Tibial artery (tissue), 4 donors: ENCODE data around the gene PDLIM1.

Source experiments
- DNase-seq, 2 donors: peaks; one replicate each; pipeline ENCODE4 v3.0.0-alpha.2; 2019
- H3K27ac ChIP-seq, 2 donors: fragments of 200-600 bp; sonication (generic) in 1 of 2; 1 replicate in 1 of 2; 2 replicates in 1 of 2; pipeline ENCODE4 v1.5.1; 2018 to 2019; ENCODE audit warnings: mild to moderate bottlenecking in 1 of 2
- H3K27me3 ChIP-seq, 2 donors: fragments of 200-600 bp; sonication (generic) in 1 of 2; one replicate each; pipeline versions ENCODE4 v1.5.1 to v1.6.0; 2016 to 2019
- H3K36me3 ChIP-seq, 3 donors: fragments of 200-600 bp; sonication (generic) in 2 of 3; one replicate each; pipeline ENCODE4 v1.5.1; 2016 to 2019; ENCODE audit warnings: mild to moderate bottlenecking in 2 of 3
- H3K4me1 ChIP-seq, 4 donors: fragments of 200-600 bp; sonication (generic) in 2 of 4; 1 replicate in 3 of 4; 2 replicates in 1 of 4; pipeline ENCODE4 v1.5.1; 2016 to 2019
- H3K4me3 ChIP-seq, 2 donors: fragments of 200-600 bp; sonication (generic) in 1 of 2; 1 replicate in 1 of 2; 2 replicates in 1 of 2; pipeline ENCODE4 v1.5.1; 2018 to 2019; ENCODE audit warnings: mild to moderate bottlenecking in 2 of 2
- H3K9me3 ChIP-seq, 3 donors: fragments of 200-600 bp; sonication (generic) in 1 of 3; one replicate each; pipeline ENCODE4 v1.5.1; 2016 to 2019
- CTCF ChIP-seq, 2 experiments: fragments of 200-600 bp in 1 of 2; fragments of 450-650 bp in 1 of 2; IDR thresholded peaks; one replicate each; pipeline ENCODE4 v1.5.1; 2017 to 2019; ENCODE audit warnings: antibody characterized with exemption in 2 of 2, mild to moderate bottlenecking in 1 of 2, moderate library complexity in 1 of 2
- intact Hi-C: fragments of 100-400 bp; cut with DNase I; formaldehyde crosslinking; loops from one replicate; pipeline ENCODE4 v1.15.0; 2023; ENCODE audit warnings: low total_unique reads

The PDLIM1 gene

GRCh38 chr10:95254629-95255028 lies 36.2 kb downstream of the PDLIM1 start:
- peaks cover 0 to 28% (median 9%) of the 10 kb centered on the region in 4 donors for H3K4me1 ChIP-seq
- peak overlapping the region in 1 of 2 donors; percentile 35 for H3K27ac ChIP-seq
- DNase-seq, result no peak
- peaks cover 0 to 5% (median 0%) of the 10 kb centered on the region in 3 donors for H3K9me3 ChIP-seq
- H3K27me3 ChIP-seq, result no peaks in the 10 kb centered on the region
- no peak overlapping the region for H3K4me3 ChIP-seq
- TF ChIP-seq CTCF (IDR thresholded peaks at IDR 0.05), result no peak
- H3K36me3 ChIP-seq, result peaks cover 19 to 27% (median 21%) of the 10 kb centered on the region in 3 donors
- intact Hi-C loops, result no loop called here

- TF ChIP-seq CTCF (IDR thresholded peaks at IDR 0.05), result no peak
- DNase-seq, result no peak
- intact Hi-C loops, result loop anchor here (1.0 kb wide), 1 partner anchor 28 kb away; no protein-coding TSS in a partner anchor
- Histone ChIP-seq H3K4me1 (peaks cover 0 to 38% (median 18%) of the 10 kb centered on the region in 4 donors), H3K36me3 (peaks cover 10 to 19% (median 17%) of the 10 kb centered on the region in 3 donors), H3K27me3 (no peaks in the 10 kb centered on the region), H3K4me3 (no peak overlapping the region), H3K9me3 (peaks cover 0 to 5% (median 0%) of the 10 kb centered on the region in 3 donors), H3K27ac (no peak overlapping the region)
Observed at GRCh38 chr10:95253686-95254085, 37.1 kb downstream of the PDLIM1 start.

GRCh38 chr10:95253007-95253406 lies 37.8 kb downstream of the PDLIM1 start:
- Histone ChIP-seq H3K36me3 (peaks cover 5 to 20% (median 12%) of the 10 kb centered on the region in 3 donors), H3K27me3 (no peaks in the 10 kb centered on the region), H3K9me3 (peaks cover 0 to 5% (median 0%) of the 10 kb centered on the region in 3 donors), H3K4me1 (peaks cover 0 to 44% (median 23%) of the 10 kb centered on the region in 4 donors), H3K4me3 (no peak overlapping the region), H3K27ac (peak overlapping the region in 1 of 2 donors; percentile 7)
- no peak for TF ChIP-seq CTCF (IDR thresholded peaks at IDR 0.05)
- DNase-seq, result no peak
- intact Hi-C loops, result loop anchor here (1.0 kb wide), 1 partner anchor 28 kb away; no protein-coding TSS in a partner anchor

GRCh38 chr10:95250856-95251255 lies 39.9 kb downstream of the PDLIM1 start:
- Histone ChIP-seq H3K36me3 (peaks cover 2 to 13% (median 3%) of the 10 kb centered on the region in 3 donors), H3K4me1 (peaks cover 0 to 61% (median 38%) of the 10 kb centered on the region in 4 donors), H3K9me3 (no peaks in the 10 kb centered on the region), H3K27me3 (no peaks in the 10 kb centered on the region), H3K27ac (peak overlapping the region; percentile 38 to 70), H3K4me3 (no peak overlapping the region)
- TF ChIP-seq CTCF (IDR thresholded peaks at IDR 0.05), result no peak
- intact Hi-C loops, result no loop called here
- peak in 1 of 2 donors; percentile 48 for DNase-seq

GRCh38 chr10:95249467-95249866 lies 41.3 kb downstream of the PDLIM1 start:
- Histone ChIP-seq H3K27ac (peak overlapping the region; percentile 58 to 70), H3K36me3 (peaks cover 15 to 26% (median 17%) of the 10 kb centered on the region in 3 donors)

More at GRCh38 chr10:95249467-95249866, 41.3 kb downstream of the PDLIM1 start:
- DNase-seq, result no peak
- H3K27me3 ChIP-seq, result no peaks in the 10 kb centered on the region
- no peak for TF ChIP-seq CTCF (IDR thresholded peaks at IDR 0.05)
- H3K4me1 ChIP-seq, result peaks cover 0 to 57% (median 38%) of the 10 kb centered on the region in 4 donors
- no peaks in the 10 kb centered on the region for H3K9me3 ChIP-seq
- H3K4me3 ChIP-seq, result no peak overlapping the region
- intact Hi-C loops, result loop anchor here (5.0 kb wide), 2 partner anchors 43 to 103 kb away; partner anchors contain the start of gene PDLIM1
